HepG2 (cell line): ENCODE measurements around the gene CDC42BPG. TPM values are rescaled to one million over a fixed set of nuclear protein-coding genes. Genes with fewer than 3 reads are reported as not detected.

Experiments used
- ARID4A ChIP-seq: sonication (generic); formaldehyde crosslinking; IDR thresholded peaks from 2 replicates; pipeline ENCODE4 v1.5.0; 2020; ENCODE audit warnings: mild to moderate bottlenecking, missing genetic modification reagents, borderline replicate concordance
- GMEB1 ChIP-seq: sonication (generic); formaldehyde crosslinking; IDR thresholded peaks from 2 replicates; pipeline ENCODE4 v1.5.1; 2020; ENCODE audit warnings: missing genetic modification reagents, mild to moderate bottlenecking, borderline replicate concordance
- KDM5A ChIP-seq: fragments of 200-600 bp; sonication (generic); IDR thresholded peaks from 2 replicates; pipeline ENCODE4 v1.7.0; 2018; ENCODE audit warnings: antibody characterized with exemption, mild to moderate bottlenecking, low read length, borderline replicate concordance
- KDM5B ChIP-seq: sonication (generic); formaldehyde crosslinking; IDR thresholded peaks from 2 replicates; pipeline ENCODE4 v1.4.0; 2020; ENCODE audit warnings: missing genetic modification reagents, mild to moderate bottlenecking, borderline replicate concordance
- RAD21 ChIP-seq: fragments of 450-650 bp; formaldehyde crosslinking; IDR thresholded peaks from 2 replicates; pipeline ENCODE4 v1.5.0; 2020; ENCODE audit warnings: mild to moderate bottlenecking
- RORA ChIP-seq: sonication (generic); formaldehyde crosslinking; IDR thresholded peaks from 2 replicates; pipeline ENCODE4 v1.5.0; 2020; ENCODE audit warnings: mild to moderate bottlenecking, missing genetic modification reagents, moderate library complexity
- RXRA ChIP-seq: sonication (generic); formaldehyde crosslinking; IDR thresholded peaks from 2 replicates; pipeline ENCODE4 v1.5.1; 2020; ENCODE audit warnings: missing genetic modification reagents
- ZBTB25 ChIP-seq: IDR thresholded peaks from 2 replicates; pipeline ENCODE4 v1.6.1; 2018; ENCODE audit warnings: missing genetic modification reagents
- ZBTB39 ChIP-seq: sonication (generic); formaldehyde crosslinking; IDR thresholded peaks from 2 replicates; pipeline ENCODE4 v1.5.0; 2020; ENCODE audit warnings: missing genetic modification reagents
- ZNF143 ChIP-seq: sonication (generic); formaldehyde crosslinking; IDR thresholded peaks from 2 replicates; pipeline ENCODE4 v1.4.0; 2020; ENCODE audit warnings: missing genetic modification reagents
- ZNF563 ChIP-seq: sonication (generic); formaldehyde crosslinking; IDR thresholded peaks from 2 replicates; pipeline ENCODE4 v1.8.0; 2022; ENCODE audit warnings: mild to moderate bottlenecking, moderate library complexity, missing genetic modification reagents
- polyA plus RNA-seq, 8 experiments: library from polyadenylated mRNA; depleted of rRNA in 3 of 8; stranded (reverse) in 7 of 8; unstranded in 1 of 8; fragments of >200 nt; fragmentation: Illumina TruSeq in 4 of 8; extraction: Trizol in 4 of 8; gene quantifications; 2 replicates each; pipeline versions ENCODE4 v1.2.1 to v1.2.3, GENCODE V29; 2011 to 2016; ENCODE audit warnings: low read depth in 4 of 8, missing spikeins in 1 of 8, mixed read lengths in 1 of 8; ENCODE audit not compliant: insufficient read depth in 1 of 8
- total RNA-seq, 5 experiments: library from RNA; depleted of rRNA; stranded (reverse); fragments of >200 nt; fragmentation: Illumina TruSeq; extraction: Trizol; gene quantifications; 2 replicates each; pipeline ENCODE4 v1.2.3, GENCODE V29; 2016; ENCODE audit warnings: low read depth in 1 of 5
- TF ChIP-seq, protein P1 (sequence below): sonication (generic); formaldehyde crosslinking; IDR thresholded peaks from 2 replicates; pipeline ENCODE4 v1.4.0; 2020; ENCODE audit warnings: missing genetic modification reagents, borderline replicate concordance
- TF ChIP-seq, protein P2 (sequence below): sonication (generic); formaldehyde crosslinking; IDR thresholded peaks from 2 replicates; pipeline ENCODE4 v1.4.0; 2020; ENCODE audit warnings: missing genetic modification reagents

CDC42BPG gene
- total and polyA plus RNA-seq, 2 of the 13 experiments (the other 11 are each of a cell fraction or from before 2014, with no cell fraction given) = 0.55 to 1.4 TPM

DNA sequence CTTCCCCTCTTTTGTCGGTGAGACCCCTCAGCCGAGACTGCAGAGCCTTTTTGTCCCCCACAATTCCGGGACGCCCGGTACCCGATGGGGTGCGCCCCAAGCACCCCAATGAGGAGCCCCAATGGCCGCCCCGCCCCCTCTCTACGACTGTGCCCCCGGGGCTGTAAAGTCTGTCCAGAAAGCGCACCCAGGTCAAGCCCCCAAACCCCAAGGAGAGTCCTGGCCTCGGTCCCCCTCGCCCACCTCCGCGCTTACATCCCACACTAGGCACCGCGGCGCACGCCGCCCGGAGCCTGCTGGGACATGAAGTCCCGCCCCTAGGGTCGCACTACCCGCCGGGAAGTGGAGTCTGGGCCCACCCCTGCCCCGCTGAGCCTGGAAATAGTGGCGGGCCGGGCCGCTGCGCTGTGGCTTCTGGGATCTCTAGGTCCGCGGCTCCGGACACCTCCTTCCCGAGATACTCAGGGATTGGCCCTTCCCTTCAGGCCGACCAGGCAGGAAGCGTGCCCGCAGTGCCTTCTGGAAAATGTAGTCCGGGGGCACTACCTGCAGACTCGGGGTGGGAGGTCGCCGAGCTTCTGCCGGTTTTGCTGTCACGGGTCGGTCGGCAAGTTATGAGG lies 34.1 kb downstream of the CDC42BPG start, which contains the start of gene MEN1 (continued):
- TF ChIP-seq, protein P1, sequence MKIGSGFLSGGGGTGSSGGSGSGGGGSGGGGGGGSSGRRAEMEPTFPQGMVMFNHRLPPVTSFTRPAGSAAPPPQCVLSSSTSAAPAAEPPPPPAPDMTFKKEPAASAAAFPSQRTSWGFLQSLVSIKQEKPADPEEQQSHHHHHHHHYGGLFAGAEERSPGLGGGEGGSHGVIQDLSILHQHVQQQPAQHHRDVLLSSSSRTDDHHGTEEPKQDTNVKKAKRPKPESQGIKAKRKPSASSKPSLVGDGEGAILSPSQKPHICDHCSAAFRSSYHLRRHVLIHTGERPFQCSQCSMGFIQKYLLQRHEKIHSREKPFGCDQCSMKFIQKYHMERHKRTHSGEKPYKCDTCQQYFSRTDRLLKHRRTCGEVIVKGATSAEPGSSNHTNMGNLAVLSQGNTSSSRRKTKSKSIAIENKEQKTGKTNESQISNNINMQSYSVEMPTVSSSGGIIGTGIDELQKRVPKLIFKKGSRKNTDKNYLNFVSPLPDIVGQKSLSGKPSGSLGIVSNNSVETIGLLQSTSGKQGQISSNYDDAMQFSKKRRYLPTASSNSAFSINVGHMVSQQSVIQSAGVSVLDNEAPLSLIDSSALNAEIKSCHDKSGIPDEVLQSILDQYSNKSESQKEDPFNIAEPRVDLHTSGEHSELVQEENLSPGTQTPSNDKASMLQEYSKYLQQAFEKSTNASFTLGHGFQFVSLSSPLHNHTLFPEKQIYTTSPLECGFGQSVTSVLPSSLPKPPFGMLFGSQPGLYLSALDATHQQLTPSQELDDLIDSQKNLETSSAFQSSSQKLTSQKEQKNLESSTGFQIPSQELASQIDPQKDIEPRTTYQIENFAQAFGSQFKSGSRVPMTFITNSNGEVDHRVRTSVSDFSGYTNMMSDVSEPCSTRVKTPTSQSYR = no peak
- TF ChIP-seq, protein P2, sequence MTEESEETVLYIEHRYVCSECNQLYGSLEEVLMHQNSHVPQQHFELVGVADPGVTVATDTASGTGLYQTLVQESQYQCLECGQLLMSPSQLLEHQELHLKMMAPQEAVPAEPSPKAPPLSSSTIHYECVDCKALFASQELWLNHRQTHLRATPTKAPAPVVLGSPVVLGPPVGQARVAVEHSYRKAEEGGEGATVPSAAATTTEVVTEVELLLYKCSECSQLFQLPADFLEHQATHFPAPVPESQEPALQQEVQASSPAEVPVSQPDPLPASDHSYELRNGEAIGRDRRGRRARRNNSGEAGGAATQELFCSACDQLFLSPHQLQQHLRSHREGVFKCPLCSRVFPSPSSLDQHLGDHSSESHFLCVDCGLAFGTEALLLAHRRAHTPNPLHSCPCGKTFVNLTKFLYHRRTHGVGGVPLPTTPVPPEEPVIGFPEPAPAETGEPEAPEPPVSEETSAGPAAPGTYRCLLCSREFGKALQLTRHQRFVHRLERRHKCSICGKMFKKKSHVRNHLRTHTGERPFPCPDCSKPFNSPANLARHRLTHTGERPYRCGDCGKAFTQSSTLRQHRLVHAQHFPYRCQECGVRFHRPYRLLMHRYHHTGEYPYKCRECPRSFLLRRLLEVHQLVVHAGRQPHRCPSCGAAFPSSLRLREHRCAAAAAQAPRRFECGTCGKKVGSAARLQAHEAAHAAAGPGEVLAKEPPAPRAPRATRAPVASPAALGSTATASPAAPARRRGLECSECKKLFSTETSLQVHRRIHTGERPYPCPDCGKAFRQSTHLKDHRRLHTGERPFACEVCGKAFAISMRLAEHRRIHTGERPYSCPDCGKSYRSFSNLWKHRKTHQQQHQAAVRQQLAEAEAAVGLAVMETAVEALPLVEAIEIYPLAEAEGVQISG (CRISPR knock-in tag) = peak; percentile 92
- no peak; the same call in 1 of the 2 replicates for TF ChIP-seq RXRA (CRISPR knock-in tag)
- peak; percentile 74 for TF ChIP-seq ZNF563 (CRISPR knock-in tag)
- TF ChIP-seq ZBTB25 = peak; percentile 42
- TF ChIP-seq RORA (CRISPR knock-in tag) = no peak
- 0 out of 2 replicates have a peak, but pooled peaks have one; percentile 39 for TF ChIP-seq KDM5A
- peak; percentile 33; the same call in 1 of the 2 replicates for TF ChIP-seq KDM5B (CRISPR knock-in tag)
- peak; percentile 77; the same call in 1 of the 2 replicates for TF ChIP-seq ZBTB39
- TF ChIP-seq GMEB1 (CRISPR knock-in tag) = peak; percentile 93
- no peak for TF ChIP-seq RAD21 (CRISPR knock-in tag)
- peak; percentile 88 for TF ChIP-seq ARID4A (CRISPR knock-in tag)
- peak; percentile 94 for TF ChIP-seq ZNF143
